Peyer's patch (tissue), 4 donors: ENCODE measurements around the gene KISS1R. TPM values are rescaled to one million over a fixed set of nuclear protein-coding genes. Genes with fewer than 3 reads are reported as not detected.
"Not testable (repeated sequence)": the region's sequence is repeated elsewhere in the genome, so short reads cannot be mapped to it uniquely, and the experiment has no call there.

ENCODE experiments used
- DNase-seq, 3 donors: peaks; one replicate each; pipeline ENCODE4 v3.0.0-alpha.2; 2017 to 2019
- H3K27ac ChIP-seq, 4 donors: fragments of 200-600 bp; sonication (generic); one replicate each; pipeline ENCODE4 v1.5.1; 2016 to 2019
- H3K27me3 ChIP-seq, 2 donors: fragments of 200-600 bp; sonication (generic); one replicate each; pipeline ENCODE4 v1.5.1; 2019
- H3K36me3 ChIP-seq, 3 donors: fragments of 200-600 bp; sonication (generic); one replicate each; pipeline ENCODE4 v1.5.1; 2016 to 2019
- H3K4me1 ChIP-seq, 4 donors: fragments of 200-600 bp; sonication (generic); one replicate each; pipeline ENCODE4 v1.5.1; 2016 to 2019
- H3K4me3 ChIP-seq, 4 donors: fragments of 200-600 bp; sonication (generic); 1 replicate in 3 of 4; 2 replicates in 1 of 4; pipeline ENCODE4 v1.5.1; 2016 to 2019; ENCODE audit warnings: mild to moderate bottlenecking in 1 of 4
- H3K9me3 ChIP-seq, 4 donors: fragments of 200-600 bp; sonication (generic); one replicate each; pipeline ENCODE4 v1.5.1; 2016 to 2019; ENCODE audit warnings: mild to moderate bottlenecking in 1 of 4
- POLR2A ChIP-seq, 2 donors: fragments of 450-650 bp; IDR thresholded peaks; one replicate each; pipeline ENCODE4 v1.5.1; 2017; ENCODE audit warnings: antibody characterized with exemption in 2 of 2, mild to moderate bottlenecking in 2 of 2, moderate library complexity in 2 of 2
- total RNA-seq, 4 donors: library from RNA; depleted of rRNA; stranded (reverse); fragments of >200 nt; gene quantifications; one replicate each; pipeline ENCODE4 v1.1.0, GENCODE V29; 2016
- TF ChIP-seq, protein P1 (sequence below), 6 experiments: fragments of 450-650 bp in 4 of 6; fragments of 200-600 bp in 2 of 6; sonication (generic) in 1 of 6; IDR thresholded peaks; one replicate each; pipeline ENCODE4 v1.5.1; 2017 to 2019; ENCODE audit warnings: antibody characterized with exemption in 6 of 6, mild to moderate bottlenecking in 3 of 6, moderate library complexity in 1 of 6

KISS1R gene
- total RNA-seq, 4 donors from 2014 or later = not detected

- peak in 2 of 3 donors; percentile 84 to 89 for DNase-seq
- Histone ChIP-seq H3K27ac (peak overlapping the region; percentile 83 to 99 (median 94)), H3K4me3 (peak overlapping the region; percentile 63 to 98 (median 89)), H3K4me1 (peaks cover 0 to 12% (median 5%) of the 10 kb centered on the region in 4 donors), H3K36me3 (peaks cover 0 to 39% (median 0%) of the 10 kb centered on the region in 3 donors)
- not testable (repeated sequence) for H3K27me3 ChIP-seq, H3K9me3 ChIP-seq
- peak in 1 of 2 donors; percentile 14 for TF ChIP-seq POLR2A (IDR thresholded peaks at IDR 0.05)
These were observed 25.5 kb upstream of the KISS1R start for GRCh38 chr19:891421-892200.

GRCh38 chr19:892243-892893, 24.8 kb upstream of the KISS1R start:
- H3K4me1 ChIP-seq = peaks cover 0 to 12% (median 5%) of the 10 kb centered on the region in 4 donors
- H3K36me3 ChIP-seq = peaks cover 0 to 42% (median 0%) of the 10 kb centered on the region in 3 donors
- no peaks in the 10 kb centered on the region for H3K9me3 ChIP-seq
- H3K27me3 ChIP-seq = no peaks in the 10 kb centered on the region
- H3K4me3 ChIP-seq = peak overlapping the region; percentile 63 to 98 (median 89)
- DNase-seq = no peak
- H3K27ac ChIP-seq = peak overlapping the region; percentile 83 to 99 (median 94)
- TF ChIP-seq, protein P1, sequence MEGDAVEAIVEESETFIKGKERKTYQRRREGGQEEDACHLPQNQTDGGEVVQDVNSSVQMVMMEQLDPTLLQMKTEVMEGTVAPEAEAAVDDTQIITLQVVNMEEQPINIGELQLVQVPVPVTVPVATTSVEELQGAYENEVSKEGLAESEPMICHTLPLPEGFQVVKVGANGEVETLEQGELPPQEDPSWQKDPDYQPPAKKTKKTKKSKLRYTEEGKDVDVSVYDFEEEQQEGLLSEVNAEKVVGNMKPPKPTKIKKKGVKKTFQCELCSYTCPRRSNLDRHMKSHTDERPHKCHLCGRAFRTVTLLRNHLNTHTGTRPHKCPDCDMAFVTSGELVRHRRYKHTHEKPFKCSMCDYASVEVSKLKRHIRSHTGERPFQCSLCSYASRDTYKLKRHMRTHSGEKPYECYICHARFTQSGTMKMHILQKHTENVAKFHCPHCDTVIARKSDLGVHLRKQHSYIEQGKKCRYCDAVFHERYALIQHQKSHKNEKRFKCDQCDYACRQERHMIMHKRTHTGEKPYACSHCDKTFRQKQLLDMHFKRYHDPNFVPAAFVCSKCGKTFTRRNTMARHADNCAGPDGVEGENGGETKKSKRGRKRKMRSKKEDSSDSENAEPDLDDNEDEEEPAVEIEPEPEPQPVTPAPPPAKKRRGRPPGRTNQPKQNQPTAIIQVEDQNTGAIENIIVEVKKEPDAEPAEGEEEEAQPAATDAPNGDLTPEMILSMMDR (IDR thresholded peaks at IDR 0.05) = no peak
- TF ChIP-seq POLR2A (IDR thresholded peaks at IDR 0.05) = no peak

GRCh38 chr19:892894-893689, 24.0 kb upstream of the KISS1R start, which contains the start of the genes MED16 and RNU6-9:
TSS of gene MED16 (minus strand) at chr19:893187. CDS start at chr19:891131, 2,056 bp downstream.
TSS of gene RNU6-9 (plus strand) at chr19:893484.
- TF ChIP-seq, protein P1 (IDR thresholded peaks at IDR 0.05) = no peak
- TF ChIP-seq POLR2A (IDR thresholded peaks at IDR 0.05) = peak; percentile 79 to 91
- H3K27ac ChIP-seq = peak within 1 kb of the TSS; percentile 83 to 99 (median 94)
- peak within 1 kb of the TSS; percentile 63 to 98 (median 89) for H3K4me3 ChIP-seq
- H3K36me3 ChIP-seq = peaks cover 0 to 36% (median 0%) of the 10 kb centered on the region in 3 donors
- no peaks in the 10 kb centered on the region for H3K9me3 ChIP-seq
- peaks cover 0 to 12% (median 5%) of the 10 kb centered on the region in 4 donors for H3K4me1 ChIP-seq
- peak; percentile 92 to 96 (median 92) for DNase-seq
- no peaks in the 10 kb centered on the region for H3K27me3 ChIP-seq

- no peak for TF ChIP-seq POLR2A (IDR thresholded peaks at IDR 0.05)
- Histone ChIP-seq H3K27me3 (no peaks in the 10 kb centered on the region), H3K4me1 (peaks cover 0 to 7% (median 5%) of the 10 kb centered on the region in 4 donors)
These were observed 20.7 kb upstream of the KISS1R start for GRCh38 chr19:896434-896833.

GRCh38 chr19:896999-897398, 20.1 kb upstream of the KISS1R start:
- Histone ChIP-seq H3K36me3 (peaks cover 0 to 31% (median 0%) of the 10 kb centered on the region in 3 donors), H3K9me3 (no peaks in the 10 kb centered on the region), H3K4me1 (peaks cover 0 to 4% (median 2%) of the 10 kb centered on the region in 4 donors), H3K27me3 (no peaks in the 10 kb centered on the region), H3K4me3 (no peak overlapping the region), H3K27ac (no peak overlapping the region)
- TF ChIP-seq, protein P1 (IDR thresholded peaks at IDR 0.05) = no peak
- TF ChIP-seq POLR2A (IDR thresholded peaks at IDR 0.05) = no peak
- DNase-seq = no peak

More at GRCh38 chr19:896434-896833, 20.7 kb upstream of the KISS1R start:
- peaks cover 0 to 25% (median 0%) of the 10 kb centered on the region in 3 donors for H3K36me3 ChIP-seq
- H3K4me3 ChIP-seq = no peak overlapping the region
- no peaks in the 10 kb centered on the region for H3K9me3 ChIP-seq
- H3K27ac ChIP-seq = no peak overlapping the region
- DNase-seq = no peak

DNA sequence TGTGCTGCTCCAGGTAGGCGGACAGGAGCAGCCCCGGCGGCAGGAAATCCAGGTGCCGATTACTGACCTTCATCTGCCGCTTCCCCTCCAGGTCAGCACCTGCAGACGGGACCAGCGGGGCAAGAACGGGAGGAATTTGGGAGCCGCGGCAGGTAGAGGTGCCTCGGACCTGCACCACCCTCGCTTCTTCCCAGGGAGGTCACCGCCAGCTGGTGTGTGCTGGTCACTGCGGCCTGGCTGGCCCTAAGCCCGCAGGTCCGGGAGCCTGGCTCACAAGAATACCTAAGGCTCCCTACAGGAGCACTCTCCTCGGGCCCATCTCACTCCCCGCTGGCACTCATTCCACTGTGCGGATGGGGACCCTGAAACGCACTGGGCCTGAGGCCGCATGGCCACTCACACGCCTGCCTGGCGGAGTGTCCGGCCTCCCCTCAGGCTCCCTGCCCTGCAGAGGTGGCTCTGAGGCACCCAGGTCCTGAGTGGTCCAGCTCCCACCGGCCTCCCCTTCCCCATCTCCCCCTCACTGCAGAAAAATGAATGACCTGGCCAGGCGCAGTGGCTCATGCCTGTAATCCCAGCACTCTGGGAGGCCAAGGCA, 19.6 kb upstream of the KISS1R start:
- TF ChIP-seq POLR2A (IDR thresholded peaks at IDR 0.05) = no peak
- TF ChIP-seq, protein P1 (IDR thresholded peaks at IDR 0.05) = no peak
- H3K36me3 ChIP-seq = peaks cover 0 to 31% (median 0%) of the 10 kb centered on the region in 3 donors
- H3K4me1 ChIP-seq = no peaks in the 10 kb centered on the region
- no peaks in the 10 kb centered on the region for H3K27me3 ChIP-seq
- no peaks in the 10 kb centered on the region for H3K9me3 ChIP-seq
- no peak overlapping the region for H3K4me3 ChIP-seq
- no peak for DNase-seq
- H3K27ac ChIP-seq = no peak overlapping the region
